Skin of body (tissue), 2 donors: ENCODE measurements around the gene SUSD2. TPM values are rescaled to one million over a fixed set of nuclear protein-coding genes. Genes with fewer than 3 reads are reported as not detected.
"Not testable (repeated sequence)": the region's sequence is repeated elsewhere in the genome, so short reads cannot be mapped to it uniquely, and the experiment has no call there.

Experiments used
- DNase-seq: peaks from one replicate; lab custom pipeline; 2025; lab: John Stamatoyannopoulos, UW
- total RNA-seq: library from RNA; depleted of rRNA; stranded (reverse); fragments of >200 nt; gene quantifications from one replicate; pipeline ENCODE4 v1.2.3, GENCODE V29; 2014

Gene SUSD2
- total RNA-seq = 0.99 TPM

- DNase-seq = no peak
Measured at GRCh38 chr22:24181088-24181995, at the start of gene SUSD2. TSS of gene SUSD2 (plus strand) at chr22:24181487. CDS start at chr22:24181520, 33 bp downstream.

- DNase-seq = no peak
Measured at GRCh38 chr22:24133187-24133965, 47.9 kb upstream of the SUSD2 start.

DNA sequence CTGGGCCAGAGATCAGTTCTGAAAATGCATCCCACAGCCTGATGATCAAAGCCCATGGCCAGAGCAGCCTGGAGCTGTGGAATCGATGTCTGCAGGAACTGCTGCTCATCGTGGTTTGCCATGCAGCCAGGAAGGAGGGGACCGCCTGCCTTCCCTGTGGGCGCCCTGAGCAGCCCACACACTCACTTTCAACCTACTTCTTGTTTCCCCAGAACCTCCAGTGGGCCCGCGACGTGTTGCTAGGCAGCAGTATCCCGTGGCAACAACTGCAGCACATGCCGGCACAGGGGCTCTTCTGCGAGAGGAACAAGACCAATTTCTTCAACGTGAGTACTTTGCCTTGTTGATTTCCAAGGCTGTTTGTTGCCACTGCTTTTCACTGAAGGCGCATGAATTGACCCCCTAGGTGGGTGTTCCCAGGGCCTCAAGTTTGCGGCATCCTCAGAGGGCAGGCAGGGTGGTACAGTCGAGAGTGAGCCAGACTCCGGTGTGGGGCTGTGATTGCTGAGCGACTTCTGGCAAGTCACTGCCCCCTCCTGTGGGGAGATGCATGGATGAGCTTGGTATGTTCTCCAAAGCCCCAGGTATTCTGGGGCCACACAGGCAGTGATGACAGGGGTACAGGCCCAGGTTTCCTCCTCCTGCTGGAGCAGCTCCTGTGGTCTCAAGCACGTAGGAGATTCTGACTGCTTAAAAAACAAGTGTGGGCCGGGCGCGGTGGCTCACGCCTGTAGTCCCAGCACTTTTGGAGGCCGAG lies 47.0 kb upstream of the SUSD2 start:
- no peak for DNase-seq

GRCh38 chr22:24136533-24136932 lies 44.8 kb upstream of the SUSD2 start:
- DNase-seq = not testable (repeated sequence)

- DNase-seq = no peak
Measured at GRCh38 chr22:24137595-24137994, 43.7 kb upstream of the SUSD2 start.

DNA sequence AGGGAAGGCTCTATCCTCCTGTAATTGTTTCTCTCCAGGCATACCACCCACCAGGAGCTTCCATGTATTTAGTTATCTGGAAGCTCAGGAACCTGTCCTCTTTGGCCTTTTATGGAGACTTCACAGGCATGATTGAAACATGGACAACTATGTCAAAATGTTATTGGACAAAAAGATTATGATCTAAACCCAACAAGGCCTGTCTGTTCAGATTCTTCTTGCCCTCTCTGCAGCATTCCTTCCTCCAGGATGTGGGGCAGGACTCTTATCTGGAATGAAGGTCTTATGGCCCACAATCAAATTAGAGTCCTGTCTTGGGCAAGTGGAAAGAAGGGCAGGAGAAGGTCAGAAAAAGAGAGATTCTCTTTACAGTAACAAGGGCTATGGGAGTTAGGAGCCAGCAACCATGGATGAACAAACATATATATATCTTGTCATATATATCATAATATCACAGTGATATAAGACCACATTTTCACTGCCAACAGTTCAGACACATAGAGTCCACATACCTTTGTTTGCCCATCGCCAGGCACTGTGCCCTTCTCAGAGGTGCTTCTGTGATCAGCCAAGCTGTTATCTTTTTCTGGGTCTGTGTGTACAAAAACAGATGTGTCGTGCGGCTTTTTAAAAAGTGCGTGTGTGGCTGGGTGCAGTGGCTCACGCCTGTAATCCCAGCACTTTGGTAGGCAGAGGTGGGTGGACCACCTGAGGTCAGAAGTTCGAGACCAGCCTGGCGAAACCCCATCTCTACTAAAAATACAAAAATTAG lies 42.5 kb upstream of the SUSD2 start:
- DNase-seq = no peak

GRCh38 chr22:24140357-24140756 lies 40.9 kb upstream of the SUSD2 start:
- DNase-seq = no peak

- DNase-seq = no peak
Measured at GRCh38 chr22:24141586-24141985, 39.7 kb upstream of the SUSD2 start.

- no peak for DNase-seq
Measured at GRCh38 chr22:24142241-24142640, 39.0 kb upstream of the SUSD2 start.

- no peak for DNase-seq
Measured at GRCh38 chr22:24142831-24143230, 38.5 kb upstream of the SUSD2 start.

DNA sequence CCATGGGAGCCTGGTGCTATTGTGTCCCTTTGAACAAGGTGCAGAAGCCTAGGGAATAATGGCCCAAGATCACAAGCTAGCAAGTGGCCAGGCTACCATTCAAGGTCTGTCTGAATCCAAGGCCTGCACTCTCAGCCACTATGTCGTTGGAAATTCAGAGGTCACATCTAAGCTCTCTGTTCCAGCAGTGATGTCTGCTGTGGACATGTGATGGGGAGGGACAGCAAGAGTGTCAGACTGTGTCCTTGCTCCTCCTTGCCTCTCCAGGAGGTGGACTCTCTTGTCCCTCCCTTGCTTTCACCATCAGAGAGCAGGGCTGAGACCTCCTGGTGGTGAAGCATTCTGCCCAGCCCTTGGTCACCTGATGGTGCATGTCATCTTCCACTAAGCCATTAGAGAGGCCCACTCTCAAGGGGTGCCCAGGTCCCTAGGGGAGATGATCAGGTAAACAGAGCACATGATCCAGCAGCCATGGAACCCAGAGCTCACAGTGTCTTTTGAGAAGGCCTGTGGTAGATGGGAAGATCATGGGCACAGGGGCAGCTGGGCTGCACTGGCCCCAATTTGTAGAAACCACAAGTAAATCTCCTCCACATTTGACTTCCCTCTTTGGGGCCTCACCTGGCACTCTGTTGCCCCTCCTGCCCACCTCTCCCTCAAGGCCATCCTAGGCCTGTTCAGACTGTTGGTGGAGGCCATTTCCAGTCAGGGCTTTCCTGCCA lies 37.1 kb upstream of the SUSD2 start:
- no peak for DNase-seq

GRCh38 chr22:24144778-24145085 lies 36.6 kb upstream of the SUSD2 start:
- DNase-seq = no peak

DNA sequence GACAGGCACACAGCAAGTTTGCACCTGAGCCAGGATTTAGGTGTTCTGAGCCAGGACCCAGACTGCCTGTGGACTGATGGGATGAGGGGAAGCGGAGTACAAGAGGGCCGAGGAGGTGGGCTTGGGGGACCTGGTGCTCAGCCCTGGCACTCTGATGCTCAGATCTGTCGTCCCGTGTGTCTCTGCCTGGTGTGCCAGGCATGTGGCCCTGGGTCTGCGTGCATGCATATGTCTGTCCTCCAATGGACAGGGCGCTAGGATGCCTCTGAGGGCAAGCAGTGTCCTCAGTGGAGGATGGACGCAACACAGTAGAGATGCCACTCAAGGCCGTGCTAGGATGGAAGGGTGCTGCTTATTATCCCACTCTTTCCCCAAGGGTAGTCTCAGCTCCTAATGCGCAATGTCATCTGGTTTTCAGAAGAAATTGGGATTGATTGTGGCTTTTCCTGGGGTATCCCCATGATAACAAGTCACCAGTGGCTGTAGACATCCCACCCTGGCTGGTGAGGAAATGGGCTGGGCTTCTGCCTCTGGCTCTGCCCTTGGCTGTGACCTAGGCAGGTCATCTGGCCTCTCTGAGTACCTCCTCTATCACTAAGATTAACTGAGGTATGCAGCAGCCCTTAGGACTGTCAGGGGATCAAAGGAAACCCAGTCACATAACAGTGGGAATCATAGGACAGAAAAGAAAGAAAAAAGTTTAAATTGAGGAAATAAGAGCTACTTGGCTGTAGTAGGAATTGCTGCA lies 35.7 kb upstream of the SUSD2 start:
- DNase-seq = no peak

GRCh38 chr22:24146194-24146616 lies 35.1 kb upstream of the SUSD2 start:
- peak; percentile 93 for DNase-seq

- DNase-seq = peak; percentile 81
Measured at GRCh38 chr22:24146791-24147353, 34.4 kb upstream of the SUSD2 start.

DNA sequence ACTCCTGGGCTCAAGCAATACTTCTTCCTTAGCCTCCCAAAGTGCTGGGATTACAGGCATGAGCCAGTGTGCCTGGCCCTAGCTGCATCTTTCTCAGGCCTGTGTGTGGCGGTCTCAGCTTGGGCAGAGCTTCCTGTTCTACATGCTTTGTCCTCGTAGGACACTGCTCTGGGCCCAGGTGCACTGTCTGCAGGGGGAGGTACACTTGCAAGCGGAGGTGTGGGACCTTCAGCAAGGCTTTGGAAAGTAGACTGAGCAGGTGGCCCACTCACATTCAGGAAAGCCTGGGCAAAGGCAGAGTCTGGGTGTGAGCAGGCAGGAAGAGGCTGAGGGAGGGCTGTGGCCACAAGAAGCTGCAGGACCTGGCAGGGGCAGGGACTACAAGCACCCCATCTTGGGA lies 33.6 kb upstream of the SUSD2 start:
- DNase-seq = no peak

DNA sequence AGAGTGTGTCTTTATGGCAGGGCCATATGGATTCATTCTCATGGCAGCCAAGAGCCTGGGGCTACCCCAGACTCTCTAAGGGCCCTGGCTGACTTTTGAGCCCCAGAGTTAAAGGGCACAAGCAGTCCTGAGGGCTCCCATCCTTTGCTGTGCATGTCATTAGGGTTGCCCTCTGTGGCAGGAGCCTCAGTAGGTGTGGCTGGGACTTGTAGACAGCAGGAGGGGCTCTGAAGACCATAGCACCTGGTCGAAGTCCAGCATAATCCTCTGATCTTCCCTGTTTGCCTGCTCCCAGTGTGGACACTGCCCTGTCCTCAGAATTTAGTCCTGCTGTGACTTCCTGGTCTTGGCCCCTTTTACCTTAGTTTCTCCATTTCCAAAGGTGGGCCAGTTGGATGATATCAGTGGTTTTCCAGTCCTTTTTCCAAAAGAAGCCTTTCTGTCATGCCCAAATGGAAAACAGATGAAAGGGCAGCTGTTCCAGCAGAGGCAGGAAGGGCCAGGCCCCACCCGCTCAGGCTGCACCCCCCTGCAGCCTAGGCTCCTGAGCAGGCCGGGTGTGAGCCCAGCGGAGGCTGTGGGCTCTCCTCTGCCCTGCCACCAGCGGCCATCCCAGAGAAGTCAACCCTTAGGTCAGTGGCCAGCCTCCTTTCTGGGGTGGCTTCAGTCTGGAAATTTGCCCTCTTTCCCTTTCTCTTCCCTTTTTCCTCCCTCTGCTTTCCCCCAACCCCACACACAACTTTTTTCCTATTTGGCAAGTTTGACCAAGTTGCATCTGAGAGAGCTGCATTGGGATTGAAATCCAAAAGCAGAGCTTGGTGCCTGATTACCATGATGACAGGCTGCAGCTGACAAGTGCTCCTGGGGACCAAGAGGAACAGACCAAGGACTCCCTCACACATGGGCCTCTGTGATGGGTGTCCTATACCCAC lies 32.8 kb upstream of the SUSD2 start:
- DNase-seq = peak; percentile 34

DNA sequence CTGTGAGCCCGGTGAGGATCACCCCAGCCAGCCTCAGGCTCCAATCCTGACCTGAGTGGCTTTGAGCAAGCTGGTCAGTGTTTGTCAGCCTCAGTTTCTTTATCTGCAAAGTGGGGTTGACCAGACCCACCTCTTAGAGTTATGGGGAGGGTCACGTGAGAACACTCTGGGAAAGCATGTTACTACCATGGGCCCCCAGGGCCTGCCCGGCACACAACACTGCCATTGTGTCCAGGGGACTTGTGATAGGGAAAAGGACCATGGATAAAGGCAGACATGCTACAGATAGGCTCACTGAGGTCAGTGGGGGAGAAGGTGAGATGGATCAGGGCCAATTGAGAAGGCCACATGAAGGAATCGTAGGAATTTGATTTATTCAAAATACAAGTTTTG lies 32.1 kb upstream of the SUSD2 start:
- no peak for DNase-seq
